Ishikawa (cell line): ENCODE results near the gene SORBS2.

ENCODE experiments used
- CEBPB ChIP-seq: IDR thresholded peaks from 2 replicates; pipeline ENCODE4 v1.6.1; 2012
- EP300 ChIP-seq: IDR thresholded peaks from 2 replicates; pipeline ENCODE4 v1.6.1; 2012; ENCODE audit warnings: borderline replicate concordance
- FOXM1 ChIP-seq: IDR thresholded peaks from 2 replicates; pipeline ENCODE4 v1.6.1; 2012; ENCODE audit warnings: low read depth, borderline replicate concordance
- RAD21 ChIP-seq: IDR thresholded peaks from 2 replicates; pipeline ENCODE4 v1.6.1; 2012; ENCODE audit warnings: low read depth
- YY1 ChIP-seq: IDR thresholded peaks from 2 replicates; pipeline ENCODE4 v1.6.1; 2012; ENCODE audit warnings: low read depth
- TF ChIP-seq, protein P1 (sequence below): IDR thresholded peaks from 2 replicates; pipeline ENCODE4 v1.6.1; 2012; ENCODE audit warnings: low read depth, mild to moderate bottlenecking
- TF ChIP-seq, protein P2 (sequence below): IDR thresholded peaks from 2 replicates; pipeline ENCODE4 v1.6.1; 2012

DNA sequence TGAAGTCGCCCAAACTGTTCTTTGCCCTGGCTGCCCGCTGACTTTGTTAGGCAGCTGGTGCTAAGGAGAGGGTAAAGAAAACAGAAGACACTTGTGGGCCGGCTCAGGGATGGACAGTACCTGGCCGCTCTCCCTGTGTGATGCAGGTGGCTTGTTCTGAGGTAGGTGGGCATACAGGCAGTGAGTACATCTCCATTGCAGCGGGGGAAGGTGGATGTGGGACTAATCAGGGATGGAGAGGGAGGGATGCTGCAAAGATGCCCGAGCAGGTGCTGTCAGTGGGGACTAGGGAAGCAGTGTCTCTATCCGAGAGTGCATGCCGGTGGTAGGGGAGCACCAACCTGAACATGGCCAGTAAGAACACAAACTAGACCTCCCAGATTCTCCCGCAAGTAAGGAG, 67.0 kb downstream of the SORBS2 start:
- TF ChIP-seq, protein P1, sequence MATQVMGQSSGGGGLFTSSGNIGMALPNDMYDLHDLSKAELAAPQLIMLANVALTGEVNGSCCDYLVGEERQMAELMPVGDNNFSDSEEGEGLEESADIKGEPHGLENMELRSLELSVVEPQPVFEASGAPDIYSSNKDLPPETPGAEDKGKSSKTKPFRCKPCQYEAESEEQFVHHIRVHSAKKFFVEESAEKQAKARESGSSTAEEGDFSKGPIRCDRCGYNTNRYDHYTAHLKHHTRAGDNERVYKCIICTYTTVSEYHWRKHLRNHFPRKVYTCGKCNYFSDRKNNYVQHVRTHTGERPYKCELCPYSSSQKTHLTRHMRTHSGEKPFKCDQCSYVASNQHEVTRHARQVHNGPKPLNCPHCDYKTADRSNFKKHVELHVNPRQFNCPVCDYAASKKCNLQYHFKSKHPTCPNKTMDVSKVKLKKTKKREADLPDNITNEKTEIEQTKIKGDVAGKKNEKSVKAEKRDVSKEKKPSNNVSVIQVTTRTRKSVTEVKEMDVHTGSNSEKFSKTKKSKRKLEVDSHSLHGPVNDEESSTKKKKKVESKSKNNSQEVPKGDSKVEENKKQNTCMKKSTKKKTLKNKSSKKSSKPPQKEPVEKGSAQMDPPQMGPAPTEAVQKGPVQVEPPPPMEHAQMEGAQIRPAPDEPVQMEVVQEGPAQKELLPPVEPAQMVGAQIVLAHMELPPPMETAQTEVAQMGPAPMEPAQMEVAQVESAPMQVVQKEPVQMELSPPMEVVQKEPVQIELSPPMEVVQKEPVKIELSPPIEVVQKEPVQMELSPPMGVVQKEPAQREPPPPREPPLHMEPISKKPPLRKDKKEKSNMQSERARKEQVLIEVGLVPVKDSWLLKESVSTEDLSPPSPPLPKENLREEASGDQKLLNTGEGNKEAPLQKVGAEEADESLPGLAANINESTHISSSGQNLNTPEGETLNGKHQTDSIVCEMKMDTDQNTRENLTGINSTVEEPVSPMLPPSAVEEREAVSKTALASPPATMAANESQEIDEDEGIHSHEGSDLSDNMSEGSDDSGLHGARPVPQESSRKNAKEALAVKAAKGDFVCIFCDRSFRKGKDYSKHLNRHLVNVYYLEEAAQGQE = no peak
- TF ChIP-seq RAD21 (no peak), EP300 (no peak), YY1 (no peak), CEBPB (no peak), FOXM1 (no peak)
- TF ChIP-seq, protein P2, sequence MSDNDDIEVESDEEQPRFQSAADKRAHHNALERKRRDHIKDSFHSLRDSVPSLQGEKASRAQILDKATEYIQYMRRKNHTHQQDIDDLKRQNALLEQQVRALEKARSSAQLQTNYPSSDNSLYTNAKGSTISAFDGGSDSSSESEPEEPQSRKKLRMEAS = no peak
